Keratinocyte (primary cell): ENCODE measurements around the gene CHST10. TPM values are rescaled to one million over a fixed set of nuclear protein-coding genes. Genes with fewer than 3 reads are reported as not detected.

Experiments
- DNase-seq: peaks from one replicate; pipeline ENCODE4 v3.0.0-alpha.2; 2011; ENCODE audit warnings: low read depth, missing footprints, low spot score
- FAIRE-seq: peaks from 2 replicates; lab custom pipeline; 2011; peaks lifted over from hg19 to GRCh38; lab: Jason Lieb, UNC
- H2AFZ ChIP-seq: 2 replicates; pipeline ENCODE4 v1.6.0; 2012; ENCODE audit warnings: low read length, control low read depth, inconsistent platforms; ENCODE audit not compliant: control insufficient read depth
- H3K27ac ChIP-seq: 2 replicates; pipeline ENCODE4 v1.5.1; 2011; ENCODE audit warnings: low read length; ENCODE audit not compliant: control insufficient read depth, insufficient read depth
- H3K27me3 ChIP-seq: 3 replicates; pipeline ENCODE4 v1.6.0; 2011; ENCODE audit warnings: low read length; ENCODE audit not compliant: control insufficient read depth, insufficient read depth; ENCODE audit errors: extremely low read depth
- H3K36me3 ChIP-seq, 2 experiments: 2 replicates in 1 of 2; 3 replicates in 1 of 2; pipeline ENCODE4 v1.5.1; 2011; ENCODE audit warnings: low read length in 2 of 2, mild to moderate bottlenecking in 1 of 2; ENCODE audit not compliant: control insufficient read depth in 2 of 2, insufficient read depth in 2 of 2; ENCODE audit errors: extremely low read depth in 1 of 2
- H3K4me1 ChIP-seq: 3 replicates; pipeline ENCODE4 v1.5.1; 2011; ENCODE audit warnings: low read length; ENCODE audit not compliant: control insufficient read depth, insufficient read depth; ENCODE audit errors: extremely low read depth
- H3K4me2 ChIP-seq: 3 replicates; pipeline ENCODE4 v1.6.0; 2011; ENCODE audit warnings: low read depth, low read length; ENCODE audit not compliant: control insufficient read depth, insufficient read depth; ENCODE audit errors: extremely low read depth
- H3K4me3 ChIP-seq, 3 experiments: fragments of 200-600 bp in 1 of 3; sonication (generic) in 1 of 3; 2 replicates in 2 of 3; 3 replicates in 1 of 3; pipeline ENCODE4 v1.5.1; 2011 to 2016; ENCODE audit warnings: low read length in 3 of 3, mild to moderate bottlenecking in 3 of 3, control low read depth in 2 of 3, inconsistent platforms in 1 of 3, low read depth in 1 of 3, mixed read lengths in 1 of 3, mixed run types in 1 of 3, moderate library complexity in 1 of 3; ENCODE audit not compliant: control insufficient read depth in 2 of 3, insufficient read depth in 2 of 3; ENCODE audit errors: extremely low read depth in 1 of 3
- H3K79me2 ChIP-seq: 2 replicates; pipeline ENCODE4 v1.6.0; 2012; ENCODE audit warnings: low read length; ENCODE audit not compliant: control insufficient read depth, insufficient read depth
- H3K9ac ChIP-seq: 3 replicates; pipeline ENCODE4 v1.6.0; 2011; ENCODE audit warnings: low read length; ENCODE audit not compliant: control insufficient read depth, insufficient read depth; ENCODE audit errors: extremely low read depth
- H3K9me1 ChIP-seq: 3 replicates; pipeline ENCODE4 v1.6.0; 2011; ENCODE audit warnings: low read length; ENCODE audit not compliant: control insufficient read depth, insufficient read depth; ENCODE audit errors: extremely low read depth
- H3K9me3 ChIP-seq: 2 replicates; pipeline ENCODE4 v1.5.1; 2012; ENCODE audit warnings: low read depth, low read length; ENCODE audit not compliant: control insufficient read depth
- H4K20me1 ChIP-seq: 3 replicates; pipeline ENCODE4 v1.6.0; 2011; ENCODE audit warnings: low read length; ENCODE audit not compliant: control insufficient read depth, insufficient read depth; ENCODE audit errors: extremely low read depth
- CTCF ChIP-seq, 3 experiments: IDR thresholded peaks in 1 of 3; conservative IDR thresholded peaks in 1 of 3; optimal IDR thresholded peaks in 1 of 3; 2 replicates in 2 of 3; 3 replicates in 1 of 3; pipeline versions ENCODE3 to v1.5.1; 2011; ENCODE audit warnings: low read length in 3 of 3, mild to moderate bottlenecking in 3 of 3, moderate library complexity in 2 of 3, control low read depth in 1 of 3, inconsistent platforms in 1 of 3; ENCODE audit not compliant: insufficient read depth in 2 of 3; ENCODE audit errors: extremely low read depth in 1 of 3
- EZH2 ChIP-seq: IDR thresholded peaks from one replicate; pipeline ENCODE4 v1.6.1; 2012; ENCODE audit warnings: inconsistent platforms, mild to moderate bottlenecking, low read length, moderate library complexity
- dilution Hi-C: fragments of 300-500 bp; cut with MboI; formaldehyde crosslinking; loops from one replicate; pipeline ENCODE4 v1.7.0; 2020; ENCODE audit warnings: low sequenced_read_pairs; ENCODE audit not compliant: extremely low pct_ligation_motif_present
- polyA plus RNA-seq, 5 experiments: library from polyadenylated mRNA; depleted of rRNA in 3 of 5; stranded (reverse) in 3 of 5; stranded (forward) in 1 of 5; unstranded in 1 of 5; fragments of >200 nt; gene quantifications; 1 replicate in 1 of 5; 2 replicates in 3 of 5; 3 replicates in 1 of 5; pipeline versions ENCODE4 v1.2.1 to v1.2.3, GENCODE V29; 2011 to 2012; ENCODE audit warnings: missing spikeins in 2 of 5, low read depth in 1 of 5, low replicate concordance in 1 of 5

Gene CHST10
- polyA plus RNA-seq, 1 donor (not counting 4 experiments of a cell fraction or from before 2014, with no cell fraction given), result 1.6 TPM

- no peaks in the 10 kb centered on the region for H4K20me1 ChIP-seq
- H3K27ac ChIP-seq, result no peak overlapping the region
- H3K9me1 ChIP-seq, result no peaks in the 10 kb centered on the region
- dilution Hi-C loops, result no loop called here
- no peaks in the 10 kb centered on the region for H3K79me2 ChIP-seq
- FAIRE-seq (no peak), DNase-seq (no peak)
- no peaks in the 10 kb centered on the region for H3K4me1 ChIP-seq
- H3K27me3 ChIP-seq, result no peaks in the 10 kb centered on the region
- no peak for TF ChIP-seq EZH2
- TF ChIP-seq CTCF (optimal IDR thresholded peaks at IDR 0.05 in 1 of 3, IDR thresholded peaks at IDR 0.05 in 1 of 3, conservative IDR thresholded peaks at IDR 0.05 in 1 of 3; ENCODE audit: extremely low read depth in 1 of 3, insufficient read depth in 2 of 3, low read length in 3 of 3), result no peak
- H3K4me3 ChIP-seq, result no peak overlapping the region
- no peaks in the 10 kb centered on the region for H3K36me3 ChIP-seq
- H3K9ac ChIP-seq, result no peak overlapping the region
- no peak overlapping the region for H2AFZ ChIP-seq
- no peaks in the 10 kb centered on the region for H3K9me3 ChIP-seq
- no peak overlapping the region for H3K4me2 ChIP-seq
Measured at GRCh38 chr2:100408104-100408503, 9.4 kb downstream of the CHST10 start.

GRCh38 chr2:100407563-100407962, 9.9 kb downstream of the CHST10 start:
- H3K9ac ChIP-seq, result no peak overlapping the region
- no peaks in the 10 kb centered on the region for H3K9me1 ChIP-seq
- no peak overlapping the region for H3K27ac ChIP-seq
- no peak overlapping the region for H3K4me3 ChIP-seq
- H3K36me3 ChIP-seq, result no peaks in the 10 kb centered on the region
- DNase-seq (no peak), FAIRE-seq (no peak)
- TF ChIP-seq EZH2 (no peak), CTCF (optimal IDR thresholded peaks at IDR 0.05 in 1 of 3, IDR thresholded peaks at IDR 0.05 in 1 of 3, conservative IDR thresholded peaks at IDR 0.05 in 1 of 3; ENCODE audit: extremely low read depth in 1 of 3, insufficient read depth in 2 of 3, low read length in 3 of 3) (no peak)
- H3K27me3 ChIP-seq, result no peaks in the 10 kb centered on the region
- no peaks in the 10 kb centered on the region for H3K4me1 ChIP-seq
- no peaks in the 10 kb centered on the region for H4K20me1 ChIP-seq
- no peaks in the 10 kb centered on the region for H3K9me3 ChIP-seq
- dilution Hi-C loops, result no loop called here
- no peaks in the 10 kb centered on the region for H3K79me2 ChIP-seq
- H3K4me2 ChIP-seq, result no peak overlapping the region
- no peak overlapping the region for H2AFZ ChIP-seq
